GM11168 (cell line): ENCODE results near the gene LAMA3.
"Not testable (repeated sequence)": the region's sequence is repeated elsewhere in the genome, so short reads cannot be mapped to it uniquely, and the experiment has no call there.

Experiments
- in situ Hi-C: fragments of 300-500 bp; cut with MboI; formaldehyde crosslinking; loops from one replicate; pipeline ENCODE4 v1.12.0; 2022; ENCODE audit warnings: low sequenced_read_pairs; ENCODE audit not compliant: unreplicated experiment

The LAMA3 gene

DNA sequence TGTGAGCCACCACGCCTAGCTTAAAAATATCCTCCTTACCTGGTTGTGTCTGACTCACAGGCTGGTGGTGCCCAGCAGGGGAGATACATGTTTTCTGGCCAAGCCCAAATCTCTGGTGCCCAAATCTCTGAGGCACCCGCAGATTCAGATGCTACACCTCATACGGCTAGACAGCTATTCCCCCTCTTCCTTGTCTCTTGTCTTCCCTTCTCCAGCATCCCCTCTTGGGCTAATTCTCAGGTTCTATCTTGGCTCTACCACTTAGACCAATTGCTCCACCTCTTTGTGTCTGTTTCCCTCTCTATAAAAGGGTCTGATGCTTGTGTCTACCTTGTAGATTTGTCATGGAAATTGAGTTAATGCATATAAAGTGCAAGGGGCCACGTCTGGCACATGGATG, 13.4 kb downstream of the LAMA3 start:
- in situ Hi-C loops: no loop called here

DNA sequence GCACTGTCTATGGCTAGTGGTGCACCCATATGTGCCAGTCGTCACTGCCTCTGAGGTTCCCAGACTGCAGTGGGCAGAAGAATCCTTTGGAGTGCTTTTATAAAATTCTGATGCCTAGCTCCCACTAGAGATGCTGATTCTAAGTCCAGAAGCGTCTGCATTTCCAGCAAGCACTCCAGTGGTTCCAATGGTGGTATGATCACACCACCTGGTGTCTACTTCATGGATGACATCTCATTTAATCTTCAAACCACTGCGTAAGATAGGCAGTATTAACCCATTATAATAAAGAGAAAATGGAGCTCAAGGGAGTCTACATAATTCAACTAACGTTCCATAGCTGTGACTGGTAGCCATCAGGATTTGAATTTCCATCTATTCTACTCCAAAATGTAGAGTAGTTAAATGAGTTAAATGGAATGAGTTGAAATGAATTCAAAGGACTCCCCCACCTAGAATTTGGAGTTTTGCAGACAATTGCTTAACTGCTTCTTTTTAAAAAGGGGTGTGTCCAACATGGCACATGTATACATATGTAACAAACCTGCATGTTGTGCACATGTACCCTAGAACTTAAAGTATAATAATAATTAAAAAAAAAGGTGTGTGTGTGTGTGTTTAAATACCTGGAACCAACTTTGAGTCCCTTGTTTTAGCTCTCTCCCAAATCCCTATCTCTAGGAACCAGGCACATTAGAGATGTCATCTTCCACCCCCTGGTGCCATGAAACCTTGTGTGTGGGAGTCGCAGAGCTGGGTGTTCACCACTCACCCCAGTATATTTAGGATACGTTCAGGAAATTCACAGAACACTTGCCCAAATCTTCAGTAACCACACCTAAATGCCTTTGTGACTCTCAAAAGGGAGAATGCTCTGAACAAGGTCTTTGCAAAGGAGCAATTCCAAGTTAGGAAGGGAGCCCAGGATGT, 14.1 kb downstream of the LAMA3 start:
- in situ Hi-C loops: no loop called here

DNA sequence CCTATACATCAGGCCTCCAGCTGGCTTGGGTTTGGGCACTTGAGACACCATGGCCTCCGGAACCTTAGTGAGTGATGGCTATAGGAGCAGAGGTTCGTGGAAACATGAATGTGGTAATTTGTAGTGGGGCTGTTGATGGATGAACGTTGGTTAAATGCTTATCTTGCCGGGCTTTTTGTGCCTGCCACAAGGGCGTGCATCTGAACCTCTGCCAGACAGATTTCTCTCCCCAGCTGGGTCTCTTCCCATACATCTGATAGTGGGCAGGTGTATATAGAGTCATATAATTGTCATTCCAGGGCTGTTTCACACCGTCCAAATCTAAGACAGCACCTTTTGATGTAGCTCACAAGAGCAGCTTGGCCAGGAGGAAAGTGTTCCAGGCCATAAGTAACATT, 14.7 kb downstream of the LAMA3 start:
- in situ Hi-C loops: no loop called here

DNA sequence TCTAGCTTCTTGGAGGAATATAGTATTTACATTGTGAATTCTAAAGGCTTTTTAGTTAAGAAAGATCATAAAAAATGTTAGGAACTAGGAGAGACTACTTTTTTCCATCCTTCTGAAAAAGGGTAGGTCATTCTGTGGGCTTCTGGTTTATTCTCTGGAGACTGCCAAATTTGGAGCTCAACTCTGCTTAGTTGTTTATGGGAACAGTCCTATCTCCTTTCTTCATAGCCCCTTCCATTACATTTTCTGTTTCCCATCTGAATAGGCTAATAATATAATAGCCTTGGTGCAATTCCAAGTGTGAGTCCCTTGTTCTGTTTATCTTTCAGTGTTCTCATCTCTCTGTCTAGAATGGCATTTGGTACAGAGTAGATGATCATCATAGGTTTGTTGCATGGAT, 15.6 kb downstream of the LAMA3 start:
- in situ Hi-C loops: no loop called here

DNA sequence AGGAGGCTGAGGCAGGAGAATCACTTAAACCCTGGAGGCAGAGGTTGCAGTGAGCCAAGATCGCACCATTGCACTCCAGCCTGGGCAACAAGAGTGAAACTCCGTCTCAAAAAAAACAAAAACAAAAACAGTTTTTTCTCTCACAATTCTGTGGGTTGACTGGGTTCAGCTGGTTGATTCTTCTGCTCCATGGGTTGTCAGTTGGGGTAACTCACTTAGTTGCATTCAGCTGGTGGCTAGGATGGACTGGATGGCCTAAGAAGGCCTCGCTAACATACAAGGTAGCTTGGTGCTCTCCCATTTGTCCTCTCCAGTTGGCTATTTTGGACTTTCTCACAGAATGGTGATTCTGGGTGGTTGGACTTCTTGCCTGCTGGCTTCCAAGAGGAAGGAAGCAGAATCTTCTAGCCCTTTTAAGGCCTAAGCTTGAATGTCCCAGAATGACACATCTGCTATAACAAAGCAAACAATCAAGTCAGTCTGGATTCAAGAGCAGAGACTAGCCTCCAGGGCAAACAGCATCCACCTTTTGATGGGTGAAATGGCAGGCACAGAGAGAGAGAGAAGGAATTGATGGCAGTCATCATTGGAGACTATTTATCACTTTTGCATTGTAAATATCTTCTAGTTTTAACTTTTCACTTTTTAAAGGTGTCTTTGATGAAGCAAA, 17.9 kb downstream of the LAMA3 start:
- in situ Hi-C loops: no loop called here

DNA sequence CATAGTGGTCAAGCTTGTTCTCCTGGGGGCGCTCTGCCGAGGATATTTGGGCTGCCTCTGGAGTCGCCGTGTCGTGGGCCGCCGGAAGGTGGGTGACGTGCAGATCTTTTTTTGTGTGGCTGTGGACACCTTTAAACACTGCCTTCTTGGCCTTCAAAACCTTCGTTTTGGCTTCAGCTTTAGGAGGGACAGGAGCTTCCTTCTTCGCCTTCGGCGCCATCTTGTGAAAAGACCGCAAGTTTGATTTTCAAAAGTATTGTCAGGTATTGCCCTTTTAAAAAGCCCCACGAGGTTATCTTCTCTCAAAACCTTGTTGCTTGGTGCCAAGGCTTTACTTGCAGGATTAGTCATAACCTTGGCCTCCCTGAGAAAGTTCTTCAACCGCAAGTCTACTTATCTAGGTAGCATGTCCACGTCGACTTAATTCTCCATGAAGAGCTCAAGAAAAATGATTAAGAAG, 20.8 kb downstream of the LAMA3 start:
- in situ Hi-C loops: no loop called here

DNA sequence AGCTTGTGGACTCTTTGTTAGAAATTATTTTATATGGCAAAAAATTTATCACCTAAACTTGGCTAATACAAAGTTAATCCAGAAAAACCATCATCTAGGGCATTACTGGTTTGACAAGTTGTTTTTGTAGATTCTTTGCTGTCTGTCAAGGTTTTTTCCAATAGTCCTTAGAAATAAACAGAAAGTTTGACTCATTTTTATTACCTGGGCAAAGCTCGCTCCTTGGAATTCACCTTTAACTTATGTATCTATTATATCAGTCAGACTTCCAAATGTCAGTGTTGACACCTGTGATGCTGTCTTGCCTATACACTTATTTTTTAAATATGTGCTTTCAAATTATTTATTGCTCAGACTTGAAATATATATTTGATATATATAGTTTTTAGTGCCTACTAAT, 21.7 kb downstream of the LAMA3 start:
- in situ Hi-C loops: no loop called here

DNA sequence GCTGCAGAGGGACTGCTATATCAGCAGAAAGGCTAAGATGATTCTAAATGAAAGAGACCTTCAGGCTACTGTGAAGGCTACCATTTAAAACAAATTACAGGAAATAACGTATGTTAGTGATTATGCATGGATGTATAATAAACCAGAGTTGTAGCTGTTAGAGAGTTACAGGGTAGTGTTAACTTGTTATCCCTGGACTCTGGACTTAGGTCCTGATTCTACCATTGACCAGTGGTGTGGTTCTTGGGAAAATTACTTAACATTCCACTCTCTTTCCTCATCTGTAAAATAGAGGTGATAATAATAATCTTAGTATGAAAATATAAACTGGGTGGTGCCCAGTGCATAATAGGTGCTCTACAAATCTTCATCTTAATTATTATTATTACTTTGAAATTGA, 22.2 kb downstream of the LAMA3 start:
- in situ Hi-C loops: no loop called here

DNA sequence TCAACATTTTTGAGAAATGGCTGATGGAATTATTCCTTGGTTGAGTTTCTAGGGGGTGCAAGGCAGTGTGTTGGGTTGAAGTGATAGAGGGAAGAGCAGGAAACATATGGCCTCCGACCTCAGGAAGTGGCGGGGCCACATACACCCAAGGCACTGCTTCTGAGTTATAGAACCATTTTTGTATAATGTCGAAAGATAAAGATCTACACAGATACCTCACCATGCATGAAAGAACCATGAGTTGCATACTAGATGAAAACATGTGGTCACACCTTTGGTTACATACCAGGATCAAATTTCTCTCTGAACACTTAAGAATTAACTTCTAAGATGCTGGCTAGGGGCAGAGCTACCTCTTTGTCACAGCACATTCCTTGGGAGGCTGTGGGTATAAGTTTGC, 23.2 kb downstream of the LAMA3 start:
- in situ Hi-C loops: no loop called here

DNA sequence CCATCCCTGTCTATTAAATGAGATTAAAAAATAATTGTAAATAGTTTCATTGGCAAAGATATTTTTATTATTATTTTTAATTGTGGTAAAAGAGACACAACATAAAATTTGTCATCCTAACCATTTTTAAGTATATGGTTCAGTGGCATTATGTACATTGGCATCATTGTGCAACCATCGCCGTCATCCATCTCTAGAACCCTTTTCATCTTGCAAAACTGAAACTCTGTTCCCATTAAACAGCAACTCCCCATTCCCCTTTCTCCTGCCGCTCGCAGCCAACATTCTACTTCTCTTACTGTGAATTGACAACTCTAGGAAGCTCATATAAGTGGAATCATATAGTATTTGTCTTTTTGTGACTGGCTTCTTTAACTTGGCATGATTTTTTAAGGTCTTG, 25.3 kb downstream of the LAMA3 start:
- in situ Hi-C loops: no loop called here

DNA sequence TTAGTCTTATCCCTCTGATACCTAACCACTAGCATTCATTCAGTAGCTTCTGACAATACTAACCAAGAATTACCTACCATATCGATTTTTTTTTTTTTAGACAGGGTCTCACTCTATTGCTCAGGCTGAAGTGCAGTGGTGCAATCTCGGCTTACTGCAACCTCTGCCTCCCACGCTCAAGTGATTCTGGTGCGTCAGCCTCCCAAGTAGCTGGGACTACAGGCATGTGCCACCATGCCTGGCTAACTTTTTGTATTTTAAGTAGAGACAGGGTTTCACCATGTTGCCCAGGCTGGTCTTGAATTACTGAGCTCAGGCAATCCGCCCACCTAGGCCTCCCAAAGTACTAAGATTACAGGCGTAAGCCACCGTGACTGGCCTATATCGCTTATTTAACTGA, 26.8 kb downstream of the LAMA3 start:
- in situ Hi-C loops: not testable (repeated sequence)

DNA sequence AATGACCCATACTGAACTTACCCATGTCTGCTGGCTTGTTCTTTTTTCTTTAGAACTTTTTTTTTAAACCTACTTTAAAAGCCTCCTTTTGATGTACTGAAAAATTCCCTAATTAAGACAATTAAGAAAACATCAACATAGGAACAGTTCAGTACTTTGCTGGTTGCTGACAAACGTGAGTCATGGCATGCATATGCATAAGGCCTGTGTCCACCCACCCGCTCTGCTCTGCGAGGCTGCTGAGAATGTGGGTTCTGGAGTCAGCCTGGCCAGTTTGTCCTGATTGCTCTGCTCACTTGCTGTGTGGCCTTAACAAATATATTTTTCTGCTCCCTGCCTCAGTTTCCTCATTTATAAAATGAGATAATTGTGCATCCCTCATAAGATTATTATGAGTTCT, 27.3 kb downstream of the LAMA3 start:
- in situ Hi-C loops: no loop called here

DNA sequence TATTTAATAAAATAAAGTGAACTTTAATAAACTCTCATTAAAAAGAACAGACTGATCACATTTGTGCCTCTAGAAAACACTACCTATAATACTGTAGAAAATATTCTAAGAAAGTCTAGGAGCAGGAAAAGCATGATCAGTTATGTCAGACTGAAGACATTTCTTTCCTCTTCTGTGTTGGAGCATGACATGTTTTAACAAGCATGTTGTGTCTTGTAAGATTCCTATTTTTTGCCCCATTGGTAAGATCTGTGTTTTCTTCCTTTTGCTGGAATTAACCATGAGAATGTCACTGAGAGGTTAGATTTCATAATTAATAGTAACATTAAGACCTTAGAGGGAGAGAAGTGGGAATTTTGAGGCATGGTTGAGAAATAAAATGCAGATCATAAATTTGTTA, 27.7 kb downstream of the LAMA3 start:
- in situ Hi-C loops: no loop called here

DNA sequence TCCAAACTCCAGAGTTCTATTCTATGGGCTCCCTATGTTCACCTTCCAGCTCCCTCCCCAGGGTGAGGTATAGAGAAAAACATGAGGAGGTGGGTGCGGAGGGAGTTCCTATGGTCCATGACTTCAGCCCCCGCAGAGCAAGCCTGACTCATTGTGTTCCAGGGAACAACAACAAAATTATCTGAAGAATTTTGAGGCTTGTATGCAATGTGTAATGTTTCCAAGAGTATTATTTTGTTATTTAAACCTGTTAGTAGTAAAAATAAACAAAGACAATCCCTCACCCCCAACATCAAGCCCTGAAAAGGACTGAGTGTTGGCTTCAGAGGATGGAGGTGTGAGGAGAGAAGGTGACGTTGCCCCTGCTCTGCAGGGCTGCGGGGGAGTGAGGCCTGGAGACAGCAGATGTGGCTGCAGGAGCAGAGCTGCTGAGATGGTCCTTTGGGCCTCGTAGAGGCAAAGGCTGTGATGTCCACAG, 29.0 kb downstream of the LAMA3 start:
- in situ Hi-C loops: no loop called here

DNA sequence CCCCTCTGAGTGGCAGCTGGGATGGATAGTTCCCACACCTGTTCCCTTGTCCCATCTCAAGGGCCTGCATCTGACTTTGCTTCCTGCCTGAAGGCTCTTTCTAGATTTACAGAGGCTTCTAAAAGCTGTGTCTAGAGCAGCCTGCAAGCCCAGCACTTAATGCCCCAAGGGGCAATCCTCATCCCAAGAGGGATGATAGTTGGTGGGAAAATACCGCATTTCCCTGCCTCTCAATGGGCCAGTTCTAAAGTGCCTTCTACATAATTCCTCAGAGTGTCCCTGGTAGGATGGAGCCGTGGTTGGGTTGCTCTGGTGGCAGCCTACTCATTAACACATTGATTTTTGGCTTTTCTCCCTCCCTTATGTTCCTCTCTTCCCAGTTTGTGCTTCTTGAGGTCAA, 29.5 kb downstream of the LAMA3 start:
- in situ Hi-C loops: no loop called here

DNA sequence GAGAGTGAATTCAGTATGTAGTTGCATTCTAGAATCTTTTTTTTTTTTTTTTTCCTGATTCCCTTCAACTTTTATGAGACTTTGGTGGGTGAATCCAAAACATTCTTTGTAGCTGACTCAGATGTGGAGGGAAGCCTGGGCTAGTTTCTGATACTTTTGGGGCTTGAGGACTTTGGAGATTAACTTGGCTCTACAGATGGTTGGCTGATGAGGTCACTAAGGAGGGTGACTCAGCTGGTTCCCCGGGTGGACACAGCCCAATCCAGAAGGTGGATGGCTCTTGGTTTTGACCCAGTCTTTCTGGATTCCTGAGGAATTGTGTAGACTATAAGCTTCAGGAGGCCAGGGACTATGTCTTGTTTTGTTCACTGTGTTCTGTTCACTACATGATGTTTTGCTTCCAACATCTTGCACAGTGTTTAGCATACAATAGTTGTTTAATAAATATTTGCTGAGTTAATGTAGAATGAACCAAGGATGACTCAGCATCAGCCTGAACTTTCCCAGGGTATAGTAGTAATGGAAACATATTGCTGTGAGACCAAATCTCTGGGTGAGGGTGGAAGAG, 30.5 kb downstream of the LAMA3 start:
- in situ Hi-C loops: no loop called here

DNA sequence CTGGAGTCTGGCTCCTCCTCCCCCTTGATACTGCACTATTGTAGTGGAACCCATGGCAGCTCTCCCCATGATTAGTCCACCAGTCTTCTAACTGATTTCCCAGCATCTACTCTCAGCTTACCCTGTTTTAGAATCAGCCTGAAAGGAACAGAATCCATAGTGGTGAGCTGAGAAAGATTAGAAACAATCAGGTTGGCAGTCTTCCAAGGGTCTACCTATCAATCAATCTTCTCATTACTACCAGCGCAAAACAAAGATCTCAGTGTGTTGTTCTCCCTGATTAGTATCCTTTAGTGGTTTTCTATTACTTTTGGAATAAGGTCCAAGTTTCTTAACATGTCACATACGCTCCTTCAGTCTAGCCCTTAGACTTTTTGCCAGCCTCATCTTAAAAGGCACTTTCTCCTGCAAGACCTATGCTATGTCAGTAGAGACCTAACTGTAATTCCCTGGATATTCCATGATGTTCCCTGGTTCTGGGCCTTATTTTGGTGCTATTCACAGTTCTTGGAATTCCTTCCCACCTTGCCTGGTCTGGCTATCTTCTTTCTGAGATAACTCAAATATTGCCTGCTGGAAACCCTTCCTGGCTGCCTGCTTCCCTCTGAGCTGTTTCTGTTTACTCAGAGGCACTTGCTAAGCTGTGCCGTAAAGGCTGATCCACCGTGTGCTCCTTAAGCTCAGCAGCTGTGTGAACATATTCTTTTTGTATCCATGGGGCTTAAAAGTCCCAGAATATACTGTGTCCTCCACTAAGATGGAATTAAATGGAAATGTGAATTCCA, 32.6 kb downstream of the LAMA3 start:
- in situ Hi-C loops: no loop called here

DNA sequence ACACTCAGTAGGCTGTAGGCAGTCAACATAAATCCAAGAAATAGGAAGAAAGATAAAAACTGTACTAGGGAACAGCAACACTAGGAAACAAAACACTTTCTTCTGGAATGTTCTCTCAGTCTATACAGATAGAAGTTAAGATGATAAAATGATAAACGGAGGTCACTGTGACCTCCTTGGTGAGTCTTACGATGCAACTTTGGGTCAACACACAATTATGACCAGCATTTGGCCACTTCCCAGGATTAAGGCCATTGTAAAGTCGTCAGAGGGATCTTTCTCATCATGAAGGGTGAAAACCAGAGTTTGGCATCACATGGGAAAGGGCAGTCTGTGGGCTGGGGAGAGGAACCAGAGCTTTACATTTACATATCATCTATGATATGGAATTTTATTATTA, 33.4 kb downstream of the LAMA3 start:
- in situ Hi-C loops: no loop called here

DNA sequence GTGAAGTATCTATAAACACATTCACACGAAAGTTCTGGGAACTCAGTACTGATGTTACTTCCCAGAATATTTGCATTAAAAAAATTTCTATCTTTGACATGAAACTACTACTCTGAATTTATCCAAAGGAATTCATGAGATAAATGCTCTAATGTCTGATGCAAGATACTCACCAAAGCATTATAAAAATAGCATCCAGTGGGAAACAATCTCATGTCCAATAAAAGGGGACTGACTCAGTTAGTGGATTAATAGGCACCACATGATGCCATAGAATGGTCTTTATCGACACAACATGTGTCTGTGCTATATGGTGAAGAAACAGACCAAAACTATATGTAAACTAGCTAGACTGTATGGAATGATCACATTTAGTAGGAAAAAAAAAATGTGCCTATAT, 33.9 kb downstream of the LAMA3 start:
- in situ Hi-C loops: no loop called here

DNA sequence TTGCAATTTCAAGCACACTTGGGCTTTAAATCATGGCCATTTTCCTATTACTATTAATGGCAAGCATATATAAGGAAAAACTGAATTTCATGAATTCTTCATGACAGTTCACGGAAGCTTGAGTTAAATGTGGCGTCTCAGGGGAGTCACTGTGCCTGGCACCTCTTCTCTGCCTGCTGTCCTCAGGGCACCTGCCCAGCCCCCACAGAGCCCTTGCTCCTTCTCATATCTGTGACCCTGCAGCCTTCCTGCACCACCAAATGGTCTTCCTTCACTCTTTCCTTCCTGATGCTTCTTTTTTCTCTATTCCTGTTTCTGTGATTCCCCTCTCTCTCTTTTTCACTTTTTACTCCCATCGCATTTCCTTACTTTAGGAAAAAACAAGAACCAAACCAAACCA, 35.4 kb downstream of the LAMA3 start:
- in situ Hi-C loops: no loop called here
